ENCODE measurements around the gene CDS2.

The CDS2 gene

DNA sequence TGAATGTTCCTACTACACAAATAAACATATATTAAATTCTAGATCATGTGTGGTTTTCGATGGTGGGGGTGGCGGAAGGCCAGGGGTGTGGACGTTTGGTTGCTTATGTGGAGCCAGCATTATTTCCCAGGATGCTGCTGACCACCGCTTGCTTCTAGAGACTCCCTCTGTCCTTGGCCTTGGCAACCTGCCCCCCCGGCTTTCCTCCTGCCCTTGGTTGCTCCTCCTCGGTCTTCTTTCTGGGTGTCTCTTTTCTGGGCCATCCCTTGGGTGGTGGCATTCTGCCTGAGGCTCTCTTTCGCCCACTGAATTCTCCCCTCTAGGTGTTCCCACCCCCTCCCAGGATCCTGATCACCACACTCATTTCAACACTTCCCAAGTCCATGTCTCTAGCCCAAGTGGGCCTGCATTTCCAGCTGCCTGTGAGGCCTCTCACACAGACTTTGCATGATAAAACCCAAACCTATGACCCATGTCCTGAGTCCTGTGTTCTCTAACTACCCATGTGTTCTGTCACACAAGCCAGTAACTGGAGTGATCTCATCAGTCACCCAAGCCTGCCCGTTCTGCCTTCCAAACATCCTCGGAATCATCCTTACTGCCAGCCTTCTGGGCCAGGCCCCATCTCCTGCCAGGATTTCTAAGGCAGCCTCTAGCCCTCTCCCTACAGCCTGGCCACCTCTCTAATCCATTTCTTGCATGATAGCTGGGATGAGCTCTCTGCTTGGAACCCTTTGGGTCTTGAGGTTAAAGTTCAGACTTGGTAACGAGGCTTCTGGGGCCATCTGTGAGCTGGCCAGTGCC is 71.2 kb downstream of the CDS2 start:
- TF ChIP-seq, protein P1, sequence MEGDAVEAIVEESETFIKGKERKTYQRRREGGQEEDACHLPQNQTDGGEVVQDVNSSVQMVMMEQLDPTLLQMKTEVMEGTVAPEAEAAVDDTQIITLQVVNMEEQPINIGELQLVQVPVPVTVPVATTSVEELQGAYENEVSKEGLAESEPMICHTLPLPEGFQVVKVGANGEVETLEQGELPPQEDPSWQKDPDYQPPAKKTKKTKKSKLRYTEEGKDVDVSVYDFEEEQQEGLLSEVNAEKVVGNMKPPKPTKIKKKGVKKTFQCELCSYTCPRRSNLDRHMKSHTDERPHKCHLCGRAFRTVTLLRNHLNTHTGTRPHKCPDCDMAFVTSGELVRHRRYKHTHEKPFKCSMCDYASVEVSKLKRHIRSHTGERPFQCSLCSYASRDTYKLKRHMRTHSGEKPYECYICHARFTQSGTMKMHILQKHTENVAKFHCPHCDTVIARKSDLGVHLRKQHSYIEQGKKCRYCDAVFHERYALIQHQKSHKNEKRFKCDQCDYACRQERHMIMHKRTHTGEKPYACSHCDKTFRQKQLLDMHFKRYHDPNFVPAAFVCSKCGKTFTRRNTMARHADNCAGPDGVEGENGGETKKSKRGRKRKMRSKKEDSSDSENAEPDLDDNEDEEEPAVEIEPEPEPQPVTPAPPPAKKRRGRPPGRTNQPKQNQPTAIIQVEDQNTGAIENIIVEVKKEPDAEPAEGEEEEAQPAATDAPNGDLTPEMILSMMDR (IDR thresholded peaks at IDR 0.05), result no peak
- no peak overlapping the region for H3K27ac ChIP-seq

DNA sequence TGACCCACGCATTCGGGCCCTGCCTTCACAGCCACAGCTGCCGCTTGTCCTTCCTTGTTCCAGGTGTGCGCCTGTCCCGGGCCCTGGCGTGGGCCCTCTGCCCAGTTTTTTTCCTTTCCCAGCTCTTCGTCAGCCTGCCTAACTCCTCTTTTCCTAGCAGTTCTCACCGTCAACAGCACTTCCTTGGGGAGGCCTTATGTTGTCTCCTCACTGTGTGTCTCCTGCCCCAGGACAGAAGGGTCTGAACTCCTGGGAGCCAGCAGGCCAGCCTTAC is 71.8 kb downstream of the CDS2 start:
- TF ChIP-seq ZFX (IDR thresholded peaks at IDR 0.05; ENCODE audit: borderline replicate concordance), result no peak
- TF ChIP-seq, protein P1 (IDR thresholded peaks at IDR 0.05), result no peak
- H3K27ac ChIP-seq, result no peak overlapping the region

DNA sequence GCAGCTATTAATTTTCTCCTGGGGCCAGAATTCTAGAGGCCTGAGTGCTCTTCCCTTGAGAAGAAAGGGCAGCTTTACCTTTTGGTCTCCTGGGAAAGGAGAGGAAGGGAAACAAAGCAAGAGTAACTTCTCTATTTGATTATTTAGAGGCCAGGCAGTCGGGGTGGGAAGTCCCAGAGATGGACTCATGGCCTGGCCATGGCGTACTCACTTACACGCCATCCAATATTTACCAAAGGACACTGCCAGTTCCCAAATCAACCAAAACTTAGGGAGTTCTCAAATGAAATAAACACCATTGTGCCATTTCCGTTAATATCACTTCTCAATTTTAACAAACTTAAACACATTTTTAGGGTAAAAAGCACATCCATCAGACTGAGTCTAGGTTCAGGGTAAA is 76.6 kb downstream of the CDS2 start:
- no peak overlapping the region for H3K27ac ChIP-seq
- no peak for TF ChIP-seq ZFX (IDR thresholded peaks at IDR 0.05; ENCODE audit: borderline replicate concordance)
- TF ChIP-seq, protein P1 (IDR thresholded peaks at IDR 0.05), result no peak

DNA sequence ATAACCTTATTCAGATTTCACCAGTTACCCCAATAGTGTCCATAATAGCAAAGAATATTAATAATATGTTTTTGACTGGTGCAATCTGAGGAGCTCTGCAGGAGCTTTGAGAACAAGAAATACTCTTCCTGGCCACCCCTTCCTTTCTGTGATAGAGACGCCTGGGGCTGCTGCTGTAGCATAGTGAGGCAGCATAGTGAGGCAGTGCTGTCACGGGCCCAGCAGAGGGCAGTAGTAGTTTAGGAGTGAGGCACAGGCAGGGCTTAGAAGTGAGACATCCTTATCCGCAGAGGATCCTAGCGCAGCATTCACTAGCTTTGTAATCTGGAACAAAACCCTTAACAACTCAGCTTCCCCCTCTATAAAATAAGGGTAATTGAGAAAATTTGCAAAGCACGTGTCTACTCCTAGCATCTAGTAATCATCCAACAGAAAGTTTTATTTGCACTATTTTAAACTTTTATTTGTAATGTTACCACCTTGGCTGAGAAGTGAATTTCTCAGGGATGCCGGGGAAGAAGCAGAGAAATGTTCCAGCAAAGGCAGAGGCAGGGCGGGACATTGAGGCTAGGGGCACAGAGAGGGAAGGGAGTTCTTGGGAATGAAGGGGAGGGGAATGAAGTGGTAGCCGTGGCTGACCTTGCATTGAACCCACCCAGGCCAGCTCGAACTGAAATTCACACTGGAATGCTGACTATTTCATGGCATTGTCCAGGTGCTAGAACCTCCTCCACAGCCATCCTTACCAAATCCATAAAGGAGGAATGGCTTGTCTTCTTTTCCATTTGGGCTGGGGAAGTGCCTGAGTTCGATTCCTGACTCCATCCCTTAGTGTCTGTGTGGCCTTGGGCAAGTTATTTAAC is 78.8 kb downstream of the CDS2 start:
- H3K27ac ChIP-seq, result no peak overlapping the region
- TF ChIP-seq ZFX (IDR thresholded peaks at IDR 0.05; ENCODE audit: borderline replicate concordance), result no peak
- TF ChIP-seq, protein P1 (IDR thresholded peaks at IDR 0.05), result peak; percentile 93

DNA sequence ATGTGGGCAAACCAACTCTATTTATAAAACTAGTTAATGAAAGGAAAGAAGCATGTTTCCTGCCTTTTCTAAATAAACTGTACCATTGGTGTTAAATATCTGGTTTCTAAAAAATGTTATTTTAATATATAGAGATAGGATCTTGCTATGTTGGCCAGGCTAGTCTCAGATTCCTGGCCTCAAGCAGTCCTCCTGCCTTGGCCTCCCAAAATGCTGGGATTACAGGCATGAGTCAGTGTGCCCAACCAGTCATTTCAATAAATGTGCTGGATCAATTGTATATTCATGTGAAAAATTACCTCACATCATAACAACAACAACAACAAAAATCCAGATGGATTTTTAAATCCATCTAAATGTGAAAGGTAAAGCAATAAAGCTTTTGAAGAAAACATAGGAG is 80.3 kb downstream of the CDS2 start:
- H3K27ac ChIP-seq, result no peak overlapping the region
- TF ChIP-seq ZFX (IDR thresholded peaks at IDR 0.05; ENCODE audit: borderline replicate concordance), result no peak
- TF ChIP-seq, protein P1 (IDR thresholded peaks at IDR 0.05), result no peak

DNA sequence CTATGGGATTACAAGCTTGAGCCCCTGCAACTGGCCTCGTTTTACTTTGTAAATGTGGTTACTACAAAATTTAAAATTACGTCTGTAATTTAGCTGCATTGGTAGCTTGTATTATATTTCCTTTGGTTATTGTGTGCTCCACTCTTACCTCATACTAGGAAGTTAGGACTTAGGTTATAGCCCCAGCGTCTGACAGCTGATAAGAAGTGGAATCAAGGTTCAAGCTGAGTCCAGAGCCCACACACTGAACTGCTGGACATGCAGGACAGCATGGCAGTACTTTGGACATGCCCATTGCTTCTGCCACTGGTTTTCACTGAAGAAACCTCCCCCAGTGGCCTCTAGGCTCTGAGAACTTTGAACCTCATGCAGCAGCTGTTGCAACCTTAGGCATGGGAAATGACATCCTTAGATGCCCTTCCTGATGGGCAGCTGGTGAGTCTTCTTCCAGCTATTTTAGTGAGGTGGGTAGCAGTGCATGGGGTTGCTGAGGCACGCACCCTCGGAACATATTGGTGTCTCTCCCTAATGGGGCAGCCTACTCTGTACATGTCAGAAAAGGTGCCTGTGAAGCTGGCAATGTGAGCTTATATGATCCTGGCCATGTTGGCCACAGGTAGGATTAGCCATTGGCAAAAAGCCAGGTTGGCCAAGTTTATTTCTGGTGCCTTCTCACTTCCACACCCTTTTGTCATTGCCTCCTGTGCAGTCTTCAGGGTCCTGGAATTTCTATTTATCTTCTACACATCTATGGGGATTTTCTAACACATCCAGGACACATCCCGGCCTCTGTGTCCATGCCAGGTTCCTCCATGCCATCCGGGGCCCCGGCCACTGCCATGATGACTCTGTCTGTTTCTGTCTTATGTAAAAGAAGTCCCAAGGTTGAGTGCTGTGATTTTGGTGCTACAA is 85.3 kb downstream of the CDS2 start:
- TF ChIP-seq ZFX (IDR thresholded peaks at IDR 0.05; ENCODE audit: borderline replicate concordance), result no peak
- TF ChIP-seq, protein P1 (IDR thresholded peaks at IDR 0.05), result no peak
- H3K27ac ChIP-seq, result no peak overlapping the region

All from 22Rv1 (cell line).